ENCODE measurements around the gene XRCC4.
"Not testable (repeated sequence)": the region's sequence is repeated elsewhere in the genome, so short reads cannot be mapped to it uniquely, and the experiment has no call there.

XRCC4 gene

GRCh38 chr5:83124593-83124992 lies 47.2 kb downstream of the XRCC4 start:
- DNase-seq = no peak

- DNase-seq = no peak
Observed at GRCh38 chr5:83125560-83125959, 48.2 kb downstream of the XRCC4 start.

- DNase-seq = no peak
Observed at GRCh38 chr5:83126501-83126900, 49.2 kb downstream of the XRCC4 start.

- no peak for DNase-seq
Observed at GRCh38 chr5:83133797-83134196, 56.5 kb downstream of the XRCC4 start.

- DNase-seq = no peak
Observed at GRCh38 chr5:83142526-83142925, 65.2 kb downstream of the XRCC4 start.

GRCh38 chr5:83145241-83145640 lies 67.9 kb downstream of the XRCC4 start:
- peak; percentile 35 for DNase-seq

GRCh38 chr5:83145882-83146331 lies 68.6 kb downstream of the XRCC4 start:
- no peak for DNase-seq

GRCh38 chr5:83146441-83146840 lies 69.1 kb downstream of the XRCC4 start:
- DNase-seq = no peak

- no peak for DNase-seq
Observed at GRCh38 chr5:83147593-83147992, 70.2 kb downstream of the XRCC4 start.

- no peak for DNase-seq
Observed at GRCh38 chr5:83148370-83148769, 71.0 kb downstream of the XRCC4 start.

- peak; percentile 27 for DNase-seq
Observed at GRCh38 chr5:83149671-83150070, 72.3 kb downstream of the XRCC4 start.

- DNase-seq = peak; percentile 7
Observed at GRCh38 chr5:83151821-83152220, 74.5 kb downstream of the XRCC4 start.

- DNase-seq = not testable (repeated sequence)
Observed at GRCh38 chr5:83152996-83153395, 75.6 kb downstream of the XRCC4 start.

- DNase-seq = no peak
Observed at GRCh38 chr5:83156001-83156400, 78.7 kb downstream of the XRCC4 start.

GRCh38 chr5:83157163-83157562 lies 79.8 kb downstream of the XRCC4 start:
- no peak for DNase-seq

- DNase-seq = no peak
Observed at GRCh38 chr5:83162601-83163000, 85.3 kb downstream of the XRCC4 start.

GRCh38 chr5:83167538-83167937 lies 90.2 kb downstream of the XRCC4 start:
- DNase-seq = no peak

- no peak for DNase-seq
Observed at GRCh38 chr5:83169571-83170337, 92.4 kb downstream of the XRCC4 start.

- DNase-seq = no peak
Observed at GRCh38 chr5:83172011-83172410, 94.7 kb downstream of the XRCC4 start.

GRCh38 chr5:83172655-83173054 lies 95.3 kb downstream of the XRCC4 start:
- no peak for DNase-seq

- no peak for DNase-seq
Observed at GRCh38 chr5:83173826-83174225, 96.5 kb downstream of the XRCC4 start.

- DNase-seq = no peak
Observed at GRCh38 chr5:83177803-83178202, 100.5 kb downstream of the XRCC4 start.

- peak; percentile 35 for DNase-seq
Observed at GRCh38 chr5:83179966-83180365, 102.6 kb downstream of the XRCC4 start.

- DNase-seq = no peak
Observed at GRCh38 chr5:83184534-83184933, 107.2 kb downstream of the XRCC4 start.

GRCh38 chr5:83192947-83193346 lies 115.6 kb downstream of the XRCC4 start:
- DNase-seq = no peak

Data from fibroblast of skin of right biceps (primary cell).